ENCODE results near the gene TRAPPC4. TPM values are rescaled to one million over a fixed set of nuclear protein-coding genes. Genes with fewer than 3 reads are reported as not detected.
A peak's percentile ranks its signal among the peaks of the same experiment; 100 is the strongest.
"Not testable (repeated sequence)": the region's sequence is repeated elsewhere in the genome, so short reads cannot be mapped to it uniquely, and the experiment has no call there.

TRAPPC4 gene
- total and polyA plus RNA-seq, 4 donors, result 43.0 to 71.4 (median 54.5) TPM

DNA sequence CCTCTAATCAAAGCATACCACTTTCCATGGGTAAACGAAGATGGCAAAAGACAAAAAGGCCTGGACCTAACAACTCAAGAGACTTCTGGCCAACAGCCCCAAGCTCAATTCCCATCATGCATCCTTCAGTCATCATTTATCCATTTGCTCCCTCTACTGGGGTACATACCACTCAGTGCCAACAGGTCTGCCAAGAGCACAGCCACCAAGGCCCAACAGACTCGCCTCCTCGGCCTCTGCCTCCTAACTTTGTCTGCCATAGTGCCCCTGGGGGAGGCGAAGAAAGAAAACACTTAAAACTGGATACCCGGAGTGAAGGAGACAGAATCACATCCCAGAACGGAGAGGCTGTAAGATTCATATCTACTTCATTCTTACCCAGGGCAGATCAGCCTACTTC lies 37.3 kb downstream of the TRAPPC4 start:
- Histone ChIP-seq H3K27ac (ENCODE audit: low read depth in 1 of 2, low read length in 1 of 2) (peak overlapping the region in 1 of 2 donors; percentile 93), H3K27me3 (ENCODE audit: control insufficient read depth in 3 of 3, insufficient read depth in 3 of 3, low read length in 2 of 3) (no peaks in the 10 kb centered on the region), H3K4me3 (peak overlapping the region; percentile 89), H3K4me1 (ENCODE audit: control insufficient read depth in 5 of 5, insufficient read depth in 5 of 5, low read length in 5 of 5) (peaks cover 0 to 13% (median 7%) of the 10 kb centered on the region in 5 donors), H3K9me3 (ENCODE audit: control insufficient read depth in 4 of 4, insufficient read depth in 3 of 4, low read length in 3 of 4) (no peaks in the 10 kb centered on the region), H3K9ac (ENCODE audit: insufficient read depth in 1 of 2, low read length in 2 of 2) (peak overlapping the region; percentile 70 to 90), H3K36me3 (ENCODE audit: control insufficient read depth in 4 of 4, insufficient read depth in 4 of 4, low read length in 4 of 4) (peaks cover 15 to 42% (median 38%) of the 10 kb centered on the region in 4 donors)
- no peak for ATAC-seq (ENCODE audit: insufficient read depth, low FRiP score)
- TF ChIP-seq, protein P1, sequence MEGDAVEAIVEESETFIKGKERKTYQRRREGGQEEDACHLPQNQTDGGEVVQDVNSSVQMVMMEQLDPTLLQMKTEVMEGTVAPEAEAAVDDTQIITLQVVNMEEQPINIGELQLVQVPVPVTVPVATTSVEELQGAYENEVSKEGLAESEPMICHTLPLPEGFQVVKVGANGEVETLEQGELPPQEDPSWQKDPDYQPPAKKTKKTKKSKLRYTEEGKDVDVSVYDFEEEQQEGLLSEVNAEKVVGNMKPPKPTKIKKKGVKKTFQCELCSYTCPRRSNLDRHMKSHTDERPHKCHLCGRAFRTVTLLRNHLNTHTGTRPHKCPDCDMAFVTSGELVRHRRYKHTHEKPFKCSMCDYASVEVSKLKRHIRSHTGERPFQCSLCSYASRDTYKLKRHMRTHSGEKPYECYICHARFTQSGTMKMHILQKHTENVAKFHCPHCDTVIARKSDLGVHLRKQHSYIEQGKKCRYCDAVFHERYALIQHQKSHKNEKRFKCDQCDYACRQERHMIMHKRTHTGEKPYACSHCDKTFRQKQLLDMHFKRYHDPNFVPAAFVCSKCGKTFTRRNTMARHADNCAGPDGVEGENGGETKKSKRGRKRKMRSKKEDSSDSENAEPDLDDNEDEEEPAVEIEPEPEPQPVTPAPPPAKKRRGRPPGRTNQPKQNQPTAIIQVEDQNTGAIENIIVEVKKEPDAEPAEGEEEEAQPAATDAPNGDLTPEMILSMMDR (IDR thresholded peaks at IDR 0.05; ENCODE audit: control extremely low read depth, extremely low read depth), result no peak
- peak in 2 of 3 donors; percentile 5 to 14 for DNase-seq
- 56 to 59% methylated on average over 6 of the region's 6 CpGs for WGBS, 2 donors

DNA sequence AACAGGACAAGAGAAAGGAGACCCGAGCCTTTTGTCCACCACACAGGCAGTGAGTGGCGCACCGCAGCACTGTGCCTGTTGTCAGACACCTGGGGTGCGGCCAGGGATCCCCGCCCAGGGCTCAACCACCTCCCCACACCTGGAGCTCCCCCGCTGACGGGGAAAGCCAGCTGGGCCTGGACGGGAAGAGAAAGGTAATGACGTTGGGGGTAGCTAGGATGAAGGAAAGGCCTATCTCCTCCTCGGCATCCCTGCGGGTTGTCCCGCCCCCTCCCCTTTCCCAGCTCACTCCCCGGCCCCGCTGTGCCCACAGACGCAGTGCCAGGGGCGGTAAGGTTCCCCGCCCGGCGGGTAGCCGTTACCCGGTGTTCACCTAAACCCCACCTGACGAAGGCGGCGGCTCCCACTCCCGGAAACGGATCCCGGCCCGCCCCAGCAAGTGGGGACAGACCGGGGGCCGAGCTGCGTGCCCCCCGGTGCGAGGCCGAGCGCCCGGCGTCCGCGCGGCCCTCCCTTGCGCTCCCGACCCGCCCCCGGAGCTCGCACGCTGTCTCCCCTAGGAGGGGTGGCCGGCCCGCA lies 37.9 kb downstream of the TRAPPC4 start:
- no peaks in the 10 kb centered on the region for H3K27me3 ChIP-seq (ENCODE audit: control insufficient read depth in 3 of 3, insufficient read depth in 3 of 3, low read length in 2 of 3)
- H3K9ac ChIP-seq (ENCODE audit: insufficient read depth in 1 of 2, low read length in 2 of 2), result peak overlapping the region; percentile 70 to 90
- WGBS, 2 donors, result 0% methylated on average over 46 to 48 of the region's 48 CpGs
- peaks cover 0 to 13% (median 7%) of the 10 kb centered on the region in 5 donors for H3K4me1 ChIP-seq (ENCODE audit: control insufficient read depth in 5 of 5, insufficient read depth in 5 of 5, low read length in 5 of 5)
- ATAC-seq (ENCODE audit: insufficient read depth, low FRiP score) (peak; percentile 32), DNase-seq (peak; percentile 2 to 38 (median 4))
- peak overlapping the region; percentile 89 for H3K4me3 ChIP-seq
- H3K36me3 ChIP-seq (ENCODE audit: control insufficient read depth in 4 of 4, insufficient read depth in 4 of 4, low read length in 4 of 4), result peaks cover 16 to 36% (median 33%) of the 10 kb centered on the region in 4 donors
- TF ChIP-seq, protein P1 (IDR thresholded peaks at IDR 0.05; ENCODE audit: control extremely low read depth, extremely low read depth), result no peak
- no peaks in the 10 kb centered on the region for H3K9me3 ChIP-seq (ENCODE audit: control insufficient read depth in 4 of 4, insufficient read depth in 3 of 4, low read length in 3 of 4)
- H3K27ac ChIP-seq (ENCODE audit: low read depth in 1 of 2, low read length in 1 of 2), result peak overlapping the region; percentile 93 to 94

DNA sequence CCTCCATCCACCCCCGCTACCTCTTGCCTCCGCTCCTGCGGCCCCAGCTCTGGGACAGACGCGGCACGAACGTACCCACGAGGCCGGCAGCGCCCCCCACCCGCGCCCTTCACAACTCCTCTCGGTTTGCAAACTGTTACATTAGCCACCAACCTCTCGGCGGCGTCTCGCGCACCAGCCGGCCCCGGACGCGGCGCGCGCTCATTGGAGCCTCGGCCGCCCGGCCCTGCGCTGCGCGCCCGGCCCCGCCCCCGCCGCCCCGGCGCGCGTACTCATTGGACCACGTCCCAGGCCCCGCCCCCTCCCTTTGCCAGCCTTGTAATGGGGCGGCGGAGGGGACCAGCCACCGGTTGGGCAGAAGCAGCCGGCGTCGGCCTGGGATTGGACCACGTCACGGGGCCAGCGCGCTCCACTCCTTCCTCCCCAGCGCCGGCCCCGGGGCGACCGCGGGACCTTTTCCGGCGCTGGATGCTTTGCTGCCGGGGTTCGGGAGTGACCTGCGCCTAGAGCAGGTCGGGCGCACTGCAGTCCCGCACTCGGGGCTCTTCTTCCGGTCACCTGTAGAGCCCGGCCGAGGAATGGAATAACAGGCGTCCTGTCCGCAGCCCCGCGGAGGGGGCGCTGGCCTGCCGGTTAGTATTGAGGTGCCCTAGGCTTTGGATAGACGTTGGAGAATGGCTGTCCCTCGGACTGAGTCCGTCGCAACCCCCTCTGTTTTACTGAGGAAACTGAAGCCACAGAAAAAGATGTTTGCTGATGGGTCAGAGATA lies 38.6 kb downstream of the TRAPPC4 start, which contains the start of gene HYOU1:
HYOU1 (minus strand) TSS at position 206 of the 770 bp plus-strand sequence. CDS start 1,045 bp downstream, outside the sequence.
- Histone ChIP-seq H3K27me3 (ENCODE audit: control insufficient read depth in 3 of 3, insufficient read depth in 3 of 3, low read length in 2 of 3) (no peaks in the 10 kb centered on the region), H3K9ac (ENCODE audit: insufficient read depth in 1 of 2, low read length in 2 of 2) (peak within 1 kb of the TSS; percentile 70 to 90), H3K9me3 (ENCODE audit: control insufficient read depth in 4 of 4, insufficient read depth in 3 of 4, low read length in 3 of 4) (no peaks in the 10 kb centered on the region), H3K4me3 (peak within 1 kb of the TSS; percentile 89), H3K36me3 (ENCODE audit: control insufficient read depth in 4 of 4, insufficient read depth in 4 of 4, low read length in 4 of 4) (peaks cover 16 to 30% (median 27%) of the 10 kb centered on the region in 4 donors), H3K4me1 (ENCODE audit: control insufficient read depth in 5 of 5, insufficient read depth in 5 of 5, low read length in 5 of 5) (peaks cover 0 to 13% (median 7%) of the 10 kb centered on the region in 5 donors), H3K27ac (ENCODE audit: low read depth in 1 of 2, low read length in 1 of 2) (peak within 1 kb of the TSS; percentile 93 to 94)
- peak; percentile 96 to 98 (median 97) for DNase-seq
- ATAC-seq (ENCODE audit: insufficient read depth, low FRiP score), result peak; percentile 98
- WGBS, 2 donors, result 0% methylated on average over 69 to 79 of the region's 79 CpGs
- TF ChIP-seq, protein P1 (IDR thresholded peaks at IDR 0.05; ENCODE audit: control extremely low read depth, extremely low read depth), result no peak

DNA sequence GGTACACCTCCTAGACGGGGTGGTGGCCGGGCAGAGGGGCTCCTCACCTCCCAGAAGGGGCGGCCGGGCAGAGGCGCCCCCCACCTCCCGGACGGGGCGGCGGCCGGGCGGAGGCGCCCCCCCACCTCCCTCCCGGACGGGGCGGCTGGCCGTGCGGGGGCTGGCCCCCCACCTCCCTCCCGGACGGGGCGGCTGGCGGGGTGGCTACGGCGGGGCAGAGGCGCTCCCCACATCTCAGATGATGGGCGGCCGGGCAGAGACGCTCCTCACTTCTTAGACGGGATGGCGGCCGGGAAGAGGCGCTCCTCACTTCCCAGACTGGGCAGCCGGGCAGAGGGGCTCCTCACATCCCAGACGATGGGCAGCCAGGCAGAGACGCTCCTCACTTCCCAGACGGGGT lies 40.6 kb downstream of the TRAPPC4 start:
- not testable (repeated sequence) for H3K9ac ChIP-seq (ENCODE audit: insufficient read depth in 1 of 2, low read length in 2 of 2); ATAC-seq (ENCODE audit: insufficient read depth, low FRiP score); H3K4me3 ChIP-seq; H3K9me3 ChIP-seq (ENCODE audit: control insufficient read depth in 4 of 4, insufficient read depth in 3 of 4, low read length in 3 of 4); H3K27ac ChIP-seq (ENCODE audit: low read depth in 1 of 2, low read length in 1 of 2); DNase-seq; H3K27me3 ChIP-seq (ENCODE audit: control insufficient read depth in 3 of 3, insufficient read depth in 3 of 3, low read length in 2 of 3)
- Histone ChIP-seq H3K36me3 (ENCODE audit: control insufficient read depth in 4 of 4, insufficient read depth in 4 of 4, low read length in 4 of 4) (peaks cover 8 to 15% (median 10%) of the 10 kb centered on the region in 4 donors), H3K4me1 (ENCODE audit: control insufficient read depth in 5 of 5, insufficient read depth in 5 of 5, low read length in 5 of 5) (peaks cover 0 to 13% (median 8%) of the 10 kb centered on the region in 5 donors)
- WGBS, 2 donors, result 87 to 94% methylated on average over 13 to 29 of the region's 35 CpGs
